ENCODE data around the gene BPNT1.

GRCh38 chr1:220013497-220013896 is 76.1 kb downstream of the BPNT1 start:
- TF ChIP-seq CTCF (conservative IDR thresholded peaks at IDR 0.05; ENCODE audit: low read length) (no peak), EZH2phosphoT487 (IDR thresholded peaks at IDR 0.05; ENCODE audit: borderline replicate concordance) (no peak)
